ENCODE measurements around the gene NOB1.
A peak's percentile ranks its signal among the peaks of the same experiment; 100 is the strongest.
"Not testable (repeated sequence)": the region's sequence is repeated elsewhere in the genome, so short reads cannot be mapped to it uniquely, and the experiment has no call there.

The NOB1 gene

DNA sequence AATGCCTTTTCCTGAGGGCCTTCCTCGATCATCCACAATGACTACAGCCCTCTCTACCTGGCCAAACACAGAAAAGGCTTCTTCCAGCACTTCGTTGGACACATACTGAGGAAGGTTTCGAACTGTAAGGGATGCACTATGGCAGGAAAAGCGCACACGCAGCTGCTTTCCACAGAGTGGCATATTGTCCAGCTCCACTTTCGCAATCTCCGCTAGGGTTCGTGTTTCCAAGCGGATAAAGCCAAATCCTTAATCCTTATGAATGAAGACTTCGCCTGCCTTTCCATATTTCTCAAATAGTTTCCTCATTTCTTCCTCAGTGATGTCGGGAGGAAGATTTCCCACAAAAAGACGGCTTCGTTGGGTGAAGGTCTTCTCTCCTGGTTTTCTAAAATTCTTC lies 2.6 kb upstream of the NOB1 start:
- not testable (repeated sequence) for DNase-seq

DNA sequence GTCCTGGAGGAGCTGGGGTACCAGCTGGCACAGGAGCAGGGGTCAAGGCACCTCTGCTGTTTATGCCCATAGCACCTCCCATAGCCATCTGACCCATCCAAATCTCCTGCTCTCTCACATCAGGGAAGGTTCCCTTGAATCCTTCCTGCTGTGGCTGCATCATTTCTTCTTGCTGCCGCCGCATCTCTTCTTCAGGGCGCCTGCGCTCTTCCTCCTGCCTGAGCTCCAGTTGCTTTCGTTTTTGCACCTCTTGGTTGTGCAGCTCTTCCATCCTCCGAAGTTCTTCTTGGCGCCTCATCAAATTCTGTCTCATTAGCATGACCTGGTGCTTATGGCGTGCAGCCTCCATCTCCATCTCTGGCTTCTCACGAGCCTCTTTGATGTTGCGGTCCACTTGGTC lies 2.0 kb upstream of the NOB1 start:
- DNase-seq, result no peak

DNA sequence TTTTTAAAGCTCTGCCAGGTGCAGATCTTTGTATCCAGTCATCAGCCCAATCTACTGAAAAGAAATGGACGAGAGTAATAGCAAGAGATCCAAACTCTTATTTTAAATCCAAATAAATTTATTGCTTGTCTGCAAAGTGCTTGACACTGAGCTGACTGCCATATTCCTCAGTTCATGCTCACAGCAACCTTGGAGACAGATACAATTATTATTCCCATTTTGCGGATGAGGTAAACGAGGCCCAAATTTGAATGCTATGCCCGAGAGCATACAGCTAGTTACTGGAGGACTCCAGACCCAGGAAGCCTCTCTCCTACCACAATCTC lies 620 bp downstream of the NOB1 start:
- no peak for DNase-seq

DNA sequence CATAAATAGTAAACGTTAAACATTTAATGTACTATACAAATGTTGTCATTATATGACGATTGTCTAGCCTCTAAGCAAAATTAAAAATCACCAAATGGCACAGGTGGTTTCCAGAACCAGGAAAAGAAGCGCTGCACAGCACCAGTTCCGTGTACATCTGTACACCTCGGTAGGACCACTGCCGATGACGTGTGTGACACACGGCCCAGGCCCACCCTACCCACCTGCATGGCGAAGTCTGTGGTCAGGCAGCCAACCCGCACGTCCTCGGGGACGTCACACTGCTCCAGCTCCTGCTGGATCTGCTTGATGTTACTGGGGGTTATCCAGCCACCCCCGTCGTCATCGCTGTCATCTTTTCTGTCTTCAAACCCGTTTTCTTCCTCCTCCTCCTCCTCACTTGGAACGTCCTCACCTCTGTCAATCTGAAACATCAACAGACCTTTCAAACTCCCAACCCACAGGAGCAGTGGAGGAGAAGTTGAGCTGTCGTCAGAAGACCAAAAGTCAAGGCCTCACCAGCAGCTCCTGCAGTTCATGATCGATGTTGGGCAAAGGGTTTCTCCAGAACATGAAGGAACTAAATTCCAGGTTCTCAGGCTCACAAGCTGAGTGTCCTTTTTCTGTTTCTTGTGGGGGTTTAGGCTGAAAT lies 5.9 kb downstream of the NOB1 start:
- no peak for DNase-seq

DNA sequence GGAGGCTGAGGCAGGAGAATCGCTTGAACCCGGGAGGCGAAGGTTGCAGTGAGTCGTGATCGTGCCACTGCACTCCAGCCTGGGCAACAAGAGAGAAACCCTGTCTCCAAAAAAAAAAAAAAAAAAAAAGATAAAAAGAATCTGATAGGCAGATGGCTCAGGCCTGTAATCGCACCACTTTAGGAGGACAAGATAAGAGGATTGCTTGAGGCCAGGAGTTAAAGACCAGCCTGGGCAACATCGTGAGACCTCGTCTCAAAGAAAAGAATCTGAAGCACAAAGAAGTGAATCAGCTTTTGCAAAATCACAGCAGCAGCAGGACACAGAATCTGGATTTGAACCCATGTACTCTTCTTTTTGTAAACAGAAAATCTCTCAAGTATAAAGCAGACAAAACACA lies 7.6 kb downstream of the NOB1 start:
- DNase-seq, result no peak

DNA sequence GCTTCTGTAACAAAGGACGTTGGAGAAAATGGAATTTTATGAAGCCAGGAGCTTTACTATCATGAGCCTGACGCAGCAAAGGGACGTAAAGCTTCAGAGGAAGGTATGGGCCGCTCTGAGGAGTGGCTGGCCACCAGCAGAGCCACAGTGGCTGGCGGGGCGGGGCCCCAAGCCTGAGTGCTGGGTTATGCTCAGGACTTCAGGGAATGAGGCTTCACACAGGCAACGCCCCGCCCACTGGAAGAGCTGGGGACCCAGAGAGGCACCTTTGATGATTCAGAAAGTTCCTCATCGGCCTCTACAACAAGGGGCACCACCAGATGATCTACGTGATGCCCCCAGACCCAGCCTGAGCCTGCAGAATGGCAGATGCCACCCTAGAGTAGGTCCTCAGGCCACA lies 8.8 kb downstream of the NOB1 start:
- no peak for DNase-seq

DNA sequence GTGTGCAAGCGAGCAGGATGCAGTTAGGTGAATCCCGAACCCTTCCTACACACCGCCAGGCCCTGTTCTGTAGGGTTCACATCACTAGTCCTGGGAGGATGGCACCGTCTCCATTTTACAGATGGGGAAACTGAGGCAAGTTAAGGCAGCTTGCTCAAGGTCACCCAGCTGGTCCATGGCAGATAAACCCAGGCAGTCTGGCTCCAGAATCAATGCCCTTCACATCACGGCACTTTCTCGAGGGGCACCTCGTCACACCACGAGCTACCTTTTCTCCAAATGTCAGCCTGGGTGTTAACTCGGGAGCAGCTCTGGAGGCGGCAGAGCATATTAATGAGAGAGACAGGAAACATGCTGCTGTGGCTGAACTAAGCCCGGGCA lies 9.5 kb downstream of the NOB1 start:
- no peak for DNase-seq

DNA sequence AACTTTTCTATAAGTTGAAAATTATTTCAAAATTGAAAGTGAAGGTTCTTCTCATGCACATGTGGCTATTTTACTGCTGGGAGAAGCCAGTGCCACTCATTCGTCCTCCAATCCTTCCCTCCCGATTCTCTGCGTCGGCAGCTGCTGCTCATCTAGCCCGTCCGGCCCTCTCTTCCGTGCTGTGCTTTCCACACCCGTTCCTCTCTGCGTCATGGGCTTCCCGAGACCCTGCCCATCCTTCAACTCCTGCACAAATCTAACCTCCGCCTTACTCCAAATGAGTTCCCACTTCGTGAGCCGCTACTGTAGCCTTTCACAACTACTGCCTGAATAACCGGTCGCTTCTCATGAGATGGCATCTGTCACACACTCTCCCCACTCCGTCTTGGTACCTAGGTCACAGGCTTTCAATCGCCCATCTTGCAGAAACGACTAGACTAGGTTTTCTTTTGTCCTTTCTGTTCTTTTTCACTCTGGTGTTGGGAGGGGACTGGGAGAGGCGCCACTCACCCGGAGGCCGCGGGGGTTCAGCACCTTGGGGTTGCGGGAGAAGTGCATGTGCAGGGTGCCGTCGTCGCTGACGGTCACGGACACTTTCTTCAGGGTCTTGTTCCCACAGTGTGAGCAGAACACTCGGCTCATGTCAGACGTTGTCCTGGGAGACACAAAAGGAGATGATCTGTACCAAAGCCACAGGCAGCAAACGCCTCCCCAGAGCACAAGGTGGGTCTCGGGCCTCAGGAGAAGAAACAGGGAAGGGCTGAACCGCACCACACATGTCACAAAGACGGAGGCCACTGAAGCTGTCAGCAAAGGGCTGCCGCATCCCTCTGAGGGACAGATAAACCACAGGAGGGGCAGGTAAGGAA lies 10.1 kb downstream of the NOB1 start:
- no peak for DNase-seq

DNA sequence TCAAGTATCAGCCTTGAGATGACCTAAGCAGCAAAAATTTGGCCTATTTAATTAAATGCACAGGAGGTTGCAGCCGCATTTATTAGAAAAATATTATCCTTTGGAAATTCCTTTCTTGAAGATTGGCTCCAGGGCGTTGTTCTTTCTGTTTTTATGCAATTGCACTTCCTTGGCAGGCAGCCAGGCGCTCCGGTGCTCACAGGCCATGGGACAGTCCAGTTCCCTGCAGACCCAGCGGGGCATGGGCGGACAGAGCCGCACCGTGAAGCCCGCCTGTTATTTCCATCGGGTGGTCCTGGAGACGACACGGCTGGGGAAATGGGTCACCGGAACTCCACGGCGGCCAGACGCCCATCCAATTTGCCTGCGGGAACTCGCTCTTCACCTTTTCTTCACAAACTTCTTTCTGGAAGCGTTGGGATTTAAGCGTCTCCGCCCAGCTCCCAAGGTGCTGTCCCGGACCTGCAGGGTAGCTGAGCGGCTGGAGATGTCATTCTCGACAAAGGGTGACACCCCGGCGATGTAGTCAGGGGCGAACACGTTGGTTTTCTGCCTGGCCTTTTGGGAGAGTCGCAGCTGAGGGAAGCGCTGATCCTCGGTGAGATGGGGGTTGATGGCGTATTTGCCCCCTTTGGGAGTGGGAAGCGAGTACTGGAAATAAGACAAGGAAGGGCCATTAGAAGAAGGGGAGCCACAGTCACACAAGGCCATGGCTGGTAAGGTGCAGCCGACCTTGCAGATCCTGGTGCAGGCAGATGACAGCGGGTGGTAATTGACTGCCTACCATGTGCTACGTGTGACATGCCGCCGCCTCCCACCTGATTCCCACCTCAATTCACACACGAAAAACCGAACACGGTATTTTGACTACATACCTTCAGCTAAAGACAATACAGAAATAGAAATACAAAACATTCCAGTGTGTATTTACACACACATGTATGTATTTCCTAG lies 12.5 kb downstream of the NOB1 start:
- DNase-seq, result no peak

DNA sequence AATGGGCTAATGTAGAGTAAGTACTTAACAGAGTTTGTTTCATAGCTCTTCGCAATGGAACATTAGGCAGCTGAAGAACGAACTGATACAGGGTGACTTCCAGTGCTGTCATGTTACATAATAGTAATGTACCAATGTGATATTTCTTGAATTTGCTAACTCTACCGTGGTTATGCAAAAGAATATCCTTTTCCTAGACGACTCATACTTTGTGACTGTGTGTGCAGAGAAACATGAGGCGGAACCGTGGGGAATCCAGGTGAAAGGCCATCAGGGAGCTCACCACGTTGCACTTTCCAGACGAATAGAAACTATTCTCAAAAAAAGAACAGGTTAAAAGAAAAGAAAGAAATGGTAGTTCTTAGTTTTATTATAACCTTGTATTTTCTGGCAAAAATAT lies 13.2 kb downstream of the NOB1 start:
- DNase-seq, result no peak

DNA sequence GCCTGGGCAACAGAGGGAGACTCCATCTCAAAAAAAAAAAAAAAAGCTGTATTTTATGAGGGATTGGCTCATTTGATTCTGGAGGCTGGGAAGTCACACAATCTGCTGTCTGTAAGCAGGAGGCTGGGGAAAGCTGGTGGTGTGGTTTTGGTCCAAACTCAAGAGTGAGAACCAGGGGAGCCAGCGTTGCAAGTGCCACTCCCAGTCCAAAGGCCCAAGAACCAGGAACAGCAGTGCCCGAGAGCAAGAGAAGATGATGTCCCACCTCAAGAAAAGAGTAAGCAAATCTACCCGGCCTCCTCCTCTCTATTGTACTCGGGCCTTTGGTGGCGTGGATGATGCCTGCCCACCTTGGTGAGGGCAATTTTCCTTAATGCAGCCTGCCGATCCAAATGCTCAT lies 22.6 kb downstream of the NOB1 start:
- no peak for DNase-seq

DNA sequence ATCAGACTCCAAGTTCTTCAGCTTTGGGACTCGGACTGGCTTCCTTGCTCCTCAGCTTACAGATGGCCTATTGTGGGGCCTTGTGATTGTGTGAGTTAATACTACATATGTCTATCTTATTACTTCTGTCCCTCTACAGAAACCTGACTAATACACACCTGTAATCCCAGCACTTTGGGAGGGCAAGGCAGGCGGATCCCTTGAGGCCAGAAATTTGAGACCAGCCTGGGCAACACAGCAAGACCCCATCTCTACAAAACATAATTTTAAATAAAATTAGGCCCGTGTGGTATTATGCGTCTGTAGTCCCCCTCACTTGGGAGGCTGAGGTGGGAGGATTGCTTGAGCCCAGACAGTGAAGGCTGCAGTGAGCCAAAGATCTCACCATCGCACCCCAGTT lies 23.4 kb downstream of the NOB1 start:
- not testable (repeated sequence) for DNase-seq

DNA sequence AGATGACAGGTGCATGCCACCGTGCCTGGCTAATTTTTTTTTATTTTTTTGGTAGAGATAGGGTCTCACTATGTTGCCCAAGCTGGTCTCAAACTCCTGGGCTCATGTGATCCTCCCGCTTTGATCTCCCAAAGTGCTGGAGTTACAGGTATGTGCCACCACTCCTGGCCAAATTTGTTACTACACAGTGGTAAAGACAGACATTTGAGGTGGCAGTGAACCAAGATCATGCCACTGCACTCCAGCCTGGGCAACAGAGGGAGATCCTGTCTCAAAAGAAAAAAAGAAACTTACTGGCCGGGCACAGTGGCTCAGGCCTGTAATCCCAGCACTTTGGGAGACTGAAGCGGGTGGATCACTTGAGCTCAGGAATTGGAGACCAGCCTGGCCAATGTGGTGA lies 25.7 kb downstream of the NOB1 start:
- DNase-seq, result not testable (repeated sequence)

DNA sequence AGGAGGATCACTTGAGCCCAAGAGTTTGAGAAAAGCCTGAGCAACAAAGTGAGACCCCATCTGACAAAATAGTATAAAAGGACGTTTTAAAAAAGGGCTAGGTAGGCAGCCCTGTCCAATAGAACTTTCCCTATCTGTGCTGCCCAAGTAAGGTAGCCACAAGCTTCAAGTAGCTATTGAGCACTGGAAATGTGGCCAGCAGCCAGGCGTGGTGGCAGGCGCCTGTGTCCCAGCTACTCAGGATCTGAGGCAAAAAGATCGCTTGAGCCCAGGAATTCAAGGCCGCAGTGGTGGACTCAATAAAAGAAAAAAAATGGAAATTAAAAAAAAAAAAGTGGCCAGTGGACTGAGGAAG lies 26.8 kb downstream of the NOB1 start:
- no peak for DNase-seq

DNA sequence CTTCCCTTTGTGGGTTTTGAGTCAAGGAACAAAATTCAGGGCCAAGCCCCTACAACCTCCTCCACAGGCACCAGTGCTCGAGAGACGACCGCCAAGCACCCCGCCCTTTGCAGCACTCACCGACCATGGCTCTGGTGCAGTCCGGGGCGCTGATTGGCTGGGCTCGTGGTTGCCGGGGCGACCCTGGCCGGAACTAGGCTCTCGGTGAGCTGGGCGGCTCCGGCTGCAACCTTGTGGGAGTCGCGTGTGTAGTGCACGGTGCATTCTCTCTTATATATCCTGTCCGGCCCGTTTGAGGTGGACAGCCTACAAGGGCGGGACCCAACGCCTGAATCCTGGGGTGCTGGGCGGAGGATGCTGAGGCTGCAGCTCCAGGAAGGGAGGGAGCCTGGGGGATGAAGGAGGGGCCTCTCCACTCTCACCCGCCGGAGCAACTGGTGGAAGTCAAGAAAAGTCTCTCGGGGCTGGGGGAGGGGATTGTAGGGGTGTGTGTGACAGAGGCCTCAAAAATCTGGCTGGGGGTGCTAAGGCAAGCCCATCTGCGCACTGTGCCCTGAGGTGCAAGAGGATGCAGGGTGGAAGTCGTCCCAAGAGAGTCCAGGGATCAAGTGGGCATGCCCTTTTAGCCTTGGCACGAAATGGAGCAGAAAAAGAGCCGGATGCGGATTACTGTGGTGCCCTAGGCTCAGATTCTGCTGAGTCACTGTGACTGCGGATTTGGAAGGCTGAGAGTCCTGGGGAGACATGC lies 28.2 kb downstream of the NOB1 start, which contains the start of gene NQO1:
NQO1 (minus strand) TSS at position 248 of the 748 bp plus-strand sequence; CDS start at position 127, 121 bp downstream.
- peak; percentile 90 for DNase-seq

DNA sequence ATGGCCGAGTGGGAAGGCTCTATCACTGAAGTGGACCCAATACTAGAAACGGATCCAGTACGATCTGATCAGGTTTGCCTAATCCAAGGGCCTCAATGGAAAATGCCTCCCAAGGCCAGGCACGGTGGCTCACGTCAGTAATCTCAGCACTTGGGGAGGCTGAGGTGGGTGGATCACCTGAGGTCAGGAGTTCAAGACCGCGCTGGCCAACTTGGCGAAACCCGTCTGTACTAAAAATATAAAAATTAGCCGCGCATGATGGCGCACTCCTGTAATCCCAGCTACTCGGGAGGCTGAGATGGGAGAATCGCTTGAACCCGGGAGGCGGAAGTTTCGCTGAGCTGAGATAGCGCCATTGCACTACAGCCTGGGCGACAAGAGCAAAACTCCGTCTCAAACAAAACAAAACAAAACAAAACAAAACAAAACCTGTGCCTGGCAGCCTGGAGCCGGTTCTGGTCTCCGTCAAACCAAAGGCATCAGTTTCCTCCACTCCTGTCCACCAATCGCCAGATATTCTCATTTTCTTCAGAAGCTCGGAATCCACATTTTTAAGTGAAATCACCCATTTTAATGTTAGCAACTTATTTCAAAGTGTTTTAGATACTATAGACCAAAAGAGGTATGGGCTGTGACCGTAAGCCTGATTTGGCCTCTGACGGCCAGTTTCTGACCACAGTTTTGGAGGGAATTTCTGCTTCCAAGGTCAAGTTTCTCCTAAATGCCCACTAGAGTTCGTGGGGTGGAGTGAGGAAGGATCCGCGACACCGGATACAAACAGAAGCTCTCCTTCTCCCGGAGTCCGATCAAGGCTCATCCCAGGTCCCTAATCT lies 29.0 kb downstream of the NOB1 start:
- DNase-seq, result no peak

DNA sequence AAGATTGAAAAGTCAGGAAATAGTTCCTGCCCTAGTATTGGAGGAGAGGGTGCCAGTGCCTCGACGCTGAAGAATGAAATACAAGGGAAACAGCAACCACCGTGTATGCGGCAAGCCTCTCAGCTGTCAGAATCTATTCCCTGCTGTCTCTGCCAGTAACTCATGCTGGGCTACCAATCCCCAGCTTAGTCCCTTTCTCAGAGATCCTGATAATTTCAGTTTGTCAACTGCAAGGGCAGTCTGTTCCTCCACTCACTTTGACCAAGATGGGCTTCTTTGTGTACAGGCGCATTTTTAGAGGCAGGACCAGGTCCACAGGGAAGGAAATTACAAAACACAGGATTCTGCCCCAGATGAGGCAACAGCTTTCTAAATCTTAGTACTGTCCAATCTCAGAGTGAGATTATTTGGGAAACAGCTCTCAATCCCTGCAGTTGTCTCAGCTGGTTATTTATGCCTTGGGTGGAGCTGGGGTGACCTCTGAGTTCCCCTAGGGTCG lies 29.7 kb downstream of the NOB1 start:
- no peak for DNase-seq

DNA sequence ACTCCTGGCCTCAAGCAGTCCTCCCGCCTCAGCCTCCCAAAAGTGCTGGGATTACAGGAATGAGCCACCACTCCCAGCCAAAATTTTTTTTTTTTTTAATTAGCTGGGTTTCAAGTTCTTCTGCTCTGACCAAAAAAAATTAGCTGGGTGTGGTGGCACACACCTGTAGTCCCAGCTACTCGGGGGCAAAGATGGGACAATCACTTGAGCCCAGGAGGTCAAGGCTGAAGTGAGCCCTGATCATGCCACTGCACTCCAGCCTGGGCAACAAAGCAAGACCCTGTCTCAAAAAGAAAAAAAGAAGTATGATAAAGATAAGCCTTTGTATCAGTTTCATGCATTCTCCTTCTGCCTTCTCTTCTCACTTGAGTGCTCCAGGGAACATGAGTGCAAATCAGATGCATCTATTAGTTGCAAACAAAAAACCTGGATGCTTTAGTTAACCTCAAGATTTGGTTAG lies 30.3 kb downstream of the NOB1 start:
- no peak for DNase-seq

DNA sequence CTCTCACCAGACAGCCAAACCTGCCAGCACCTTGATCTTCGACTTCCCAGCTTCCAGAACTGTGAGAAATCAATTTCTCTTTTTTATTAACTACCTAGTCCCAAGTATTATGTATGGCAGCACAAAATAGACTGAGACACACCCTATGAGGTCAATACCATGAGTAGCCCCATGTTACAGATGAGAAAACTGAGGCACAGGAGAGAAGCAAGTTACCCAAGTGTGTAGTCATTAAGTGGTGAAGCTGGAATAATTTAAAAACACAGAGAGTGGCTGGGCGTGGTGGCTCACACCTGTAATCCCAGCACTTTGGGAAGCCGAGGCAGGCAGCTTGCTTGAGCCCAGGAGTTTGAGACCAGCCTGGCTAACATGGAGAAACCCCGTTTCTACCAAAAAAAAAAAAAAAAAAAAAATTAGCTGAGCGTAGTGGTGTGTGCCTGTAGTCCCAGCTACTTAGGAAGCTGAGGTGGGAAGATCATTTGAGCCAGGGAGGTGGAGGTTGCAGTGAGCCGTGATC lies 33.2 kb downstream of the NOB1 start:
- no peak for DNase-seq

DNA sequence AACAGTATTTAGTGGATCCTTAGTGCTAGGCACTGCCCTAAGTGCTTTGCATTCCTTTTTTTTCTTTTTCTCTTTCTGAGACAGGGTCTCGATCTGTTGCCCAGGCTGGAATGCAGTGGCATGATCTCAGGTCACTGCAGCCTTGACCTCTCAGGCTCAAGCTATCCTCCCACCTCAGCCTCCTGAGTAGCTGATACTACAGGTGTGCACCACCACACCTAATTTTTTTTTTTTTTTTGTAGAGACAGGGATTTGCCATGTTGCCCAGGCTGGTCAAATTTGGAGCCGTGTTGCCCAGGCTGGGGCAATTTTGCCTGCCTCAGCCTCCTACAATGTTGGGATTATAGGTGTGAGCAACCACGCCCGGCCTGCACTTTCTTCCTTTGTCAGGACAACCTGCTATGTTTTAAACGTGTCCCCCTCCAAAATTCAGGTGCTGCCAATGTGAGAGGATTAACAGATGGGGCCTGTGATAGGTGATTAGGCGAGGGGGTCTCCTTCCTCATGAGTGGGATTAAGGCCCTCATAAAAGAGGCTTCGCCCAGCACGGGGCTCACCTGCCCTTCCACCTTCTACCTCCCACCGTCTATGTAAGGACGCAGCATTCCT lies 33.8 kb downstream of the NOB1 start:
- DNase-seq, result no peak

All from NCI-H2171 (cell line).